ENCODE data around the gene TLR6. TPM values are rescaled to one million over a fixed set of nuclear protein-coding genes. Genes with fewer than 3 reads are reported as not detected.

The TLR6 gene
- polyA plus RNA-seq, 1 of the 3 experiments (the other 2 are of a cell fraction): 0.10 TPM

DNA sequence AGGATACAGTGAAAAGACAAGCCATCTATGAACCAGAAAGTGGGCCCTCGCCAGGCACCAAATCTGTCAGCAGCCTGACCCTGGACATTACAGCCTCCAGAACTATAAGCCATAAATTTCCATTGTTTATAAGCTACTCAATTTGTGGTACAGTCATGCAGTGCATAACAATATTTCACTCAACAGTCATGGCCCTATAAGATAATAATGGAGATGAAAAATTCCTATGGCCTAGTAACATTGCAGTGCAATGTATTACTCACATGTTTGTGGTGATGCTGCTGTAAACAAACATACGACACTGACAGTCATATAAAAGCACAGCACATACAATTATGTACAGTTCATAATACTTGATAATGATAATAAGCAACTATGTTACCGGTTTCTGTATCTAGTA lies 34.9 kb downstream of the TLR6 start:
- Histone ChIP-seq H3K4me3 (ENCODE audit: low read depth in 2 of 2, low read length in 1 of 2) (no peak overlapping the region), H3K36me3 (replicated peaks in 1 of 2; ENCODE audit: control insufficient read depth in 1 of 2, insufficient read depth in 2 of 2, low read length in 1 of 2) (no peaks in the 10 kb centered on the region), H3K9me2 (no peaks in the 10 kb centered on the region), H3K4me2 (no peak overlapping the region), H3K27ac (ENCODE audit: low read depth in 2 of 2, low read length in 1 of 2) (no peak overlapping the region), H3K9ac (no peak overlapping the region), H4K20me1 (ENCODE audit: insufficient read depth) (no peaks in the 10 kb centered on the region), H3K4me1 (ENCODE audit: control insufficient read depth in 1 of 2, insufficient read depth in 2 of 2, low read depth in 1 of 2, low read length in 1 of 2) (no peaks in the 10 kb centered on the region), H3K9me3 (no peaks in the 10 kb centered on the region), H3K79me2 (ENCODE audit: insufficient read depth) (no peaks in the 10 kb centered on the region), H2AFZ (ENCODE audit: low read depth) (no peak overlapping the region), H3F3A (replicated peaks; ENCODE audit: insufficient read depth) (no peaks in the 10 kb centered on the region), H3K27me3 (ENCODE audit: insufficient read depth) (no peaks in the 10 kb centered on the region)
- CTCF ChIA-PET: interaction anchor here (0.9 to 1.5 kb wide), 5 partner anchors 10 to 62 kb away, joined by 3 to 4 read pairs (median 3); partner anchors contain the start of gene TLR10
- WGBS (ENCODE audit: low lambda C conversion rate): 56% methylated on average over 3 of the region's 3 CpGs
- TF ChIP-seq, protein P1, sequence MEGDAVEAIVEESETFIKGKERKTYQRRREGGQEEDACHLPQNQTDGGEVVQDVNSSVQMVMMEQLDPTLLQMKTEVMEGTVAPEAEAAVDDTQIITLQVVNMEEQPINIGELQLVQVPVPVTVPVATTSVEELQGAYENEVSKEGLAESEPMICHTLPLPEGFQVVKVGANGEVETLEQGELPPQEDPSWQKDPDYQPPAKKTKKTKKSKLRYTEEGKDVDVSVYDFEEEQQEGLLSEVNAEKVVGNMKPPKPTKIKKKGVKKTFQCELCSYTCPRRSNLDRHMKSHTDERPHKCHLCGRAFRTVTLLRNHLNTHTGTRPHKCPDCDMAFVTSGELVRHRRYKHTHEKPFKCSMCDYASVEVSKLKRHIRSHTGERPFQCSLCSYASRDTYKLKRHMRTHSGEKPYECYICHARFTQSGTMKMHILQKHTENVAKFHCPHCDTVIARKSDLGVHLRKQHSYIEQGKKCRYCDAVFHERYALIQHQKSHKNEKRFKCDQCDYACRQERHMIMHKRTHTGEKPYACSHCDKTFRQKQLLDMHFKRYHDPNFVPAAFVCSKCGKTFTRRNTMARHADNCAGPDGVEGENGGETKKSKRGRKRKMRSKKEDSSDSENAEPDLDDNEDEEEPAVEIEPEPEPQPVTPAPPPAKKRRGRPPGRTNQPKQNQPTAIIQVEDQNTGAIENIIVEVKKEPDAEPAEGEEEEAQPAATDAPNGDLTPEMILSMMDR (IDR thresholded peaks at IDR 0.05): no peak
- TF ChIP-seq REST (IDR thresholded peaks at IDR 0.05; ENCODE audit: low read depth, low read length) (no peak), POLR2AphosphoS5 (IDR thresholded peaks at IDR 0.05; ENCODE audit: low read depth, low read length) (no peak), GATA2 (CRISPR knock-in tag; IDR thresholded peaks at IDR 0.05) (no peak), FOXM1 (IDR thresholded peaks at IDR 0.05; ENCODE audit: low read depth) (no peak), USF1 (IDR thresholded peaks at IDR 0.05; ENCODE audit: borderline replicate concordance, low read depth) (no peak), ELF1 (IDR thresholded peaks at IDR 0.05) (no peak), GABPA (IDR thresholded peaks at IDR 0.05; ENCODE audit: low read depth) (no peak), JUND (IDR thresholded peaks at IDR 0.05) (no peak), SIN3A (IDR thresholded peaks at IDR 0.05; ENCODE audit: borderline replicate concordance, low read depth, low read length) (no peak)
- no peak for DNase-seq
- POLR2A ChIA-PET: no interaction called here

- H3K4me3 ChIP-seq (ENCODE audit: low read depth in 2 of 2, low read length in 1 of 2): no peak overlapping the region
- TF ChIP-seq TCF12 (IDR thresholded peaks at IDR 0.05) (no peak), FOSL2 (IDR thresholded peaks at IDR 0.05; ENCODE audit: borderline replicate concordance, low read depth) (no peak), MXI1 (IDR thresholded peaks at IDR 0.05; ENCODE audit: low read depth, low read length) (no peak), RAD21 (IDR thresholded peaks at IDR 0.05; ENCODE audit: low read length) (no peak), ELF1 (IDR thresholded peaks at IDR 0.05) (no peak), RFX5 (IDR thresholded peaks at IDR 0.05; ENCODE audit: low read length) (no peak), NRF1 (IDR thresholded peaks at IDR 0.05; ENCODE audit: low read depth, low read length) (no peak), SMC3 (IDR thresholded peaks at IDR 0.05; ENCODE audit: low read depth, low read length) (no peak)
- TF ChIP-seq, protein P1 (IDR thresholded peaks at IDR 0.05): no peak
- TF ChIP-seq, protein P2, sequence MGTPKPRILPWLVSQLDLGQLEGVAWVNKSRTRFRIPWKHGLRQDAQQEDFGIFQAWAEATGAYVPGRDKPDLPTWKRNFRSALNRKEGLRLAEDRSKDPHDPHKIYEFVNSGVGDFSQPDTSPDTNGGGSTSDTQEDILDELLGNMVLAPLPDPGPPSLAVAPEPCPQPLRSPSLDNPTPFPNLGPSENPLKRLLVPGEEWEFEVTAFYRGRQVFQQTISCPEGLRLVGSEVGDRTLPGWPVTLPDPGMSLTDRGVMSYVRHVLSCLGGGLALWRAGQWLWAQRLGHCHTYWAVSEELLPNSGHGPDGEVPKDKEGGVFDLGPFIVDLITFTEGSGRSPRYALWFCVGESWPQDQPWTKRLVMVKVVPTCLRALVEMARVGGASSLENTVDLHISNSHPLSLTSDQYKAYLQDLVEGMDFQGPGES (IDR thresholded peaks at IDR 0.05; ENCODE audit: low read depth, low read length): no peak
Observed at GRCh38 chr4:38820329-38821061, 36.1 kb downstream of the TLR6 start.

More at GRCh38 chr4:38820329-38821061, 36.1 kb downstream of the TLR6 start:
- POLR2A ChIA-PET: no interaction called here
- Histone ChIP-seq H4K20me1 (ENCODE audit: insufficient read depth) (no peaks in the 10 kb centered on the region), H3F3A (replicated peaks; ENCODE audit: insufficient read depth) (no peaks in the 10 kb centered on the region), H3K9me2 (no peaks in the 10 kb centered on the region), H3K27me3 (ENCODE audit: insufficient read depth) (no peaks in the 10 kb centered on the region), H3K4me2 (no peak overlapping the region), H3K4me1 (ENCODE audit: control insufficient read depth in 1 of 2, insufficient read depth in 2 of 2, low read depth in 1 of 2, low read length in 1 of 2) (no peaks in the 10 kb centered on the region), H3K9me3 (no peaks in the 10 kb centered on the region), H3K79me2 (ENCODE audit: insufficient read depth) (no peaks in the 10 kb centered on the region), H3K36me3 (replicated peaks in 1 of 2; ENCODE audit: control insufficient read depth in 1 of 2, insufficient read depth in 2 of 2, low read length in 1 of 2) (no peaks in the 10 kb centered on the region), H3K9ac (no peak overlapping the region), H3K27ac (ENCODE audit: low read depth in 2 of 2, low read length in 1 of 2) (no peak overlapping the region), H2AFZ (ENCODE audit: low read depth) (no peak overlapping the region)
- CTCF ChIA-PET: interaction anchor here (1.1 kb wide), 1 partner anchor 16 kb away, joined by 4 read pairs; no protein-coding TSS in a partner anchor
- WGBS (ENCODE audit: low lambda C conversion rate): 57% methylated on average over 4 of the region's 4 CpGs
- DNase-seq: no peak

Measured in SK-N-SH (cell line).